D721Med (cell line): Measurements from ENCODE around the gene ITPR2.

Experiments
- DNase-seq: peaks from one replicate; pipeline ENCODE4 v3.0.0; 2011; ENCODE audit warnings: low spot score; ENCODE audit not compliant: insufficient read length
- FAIRE-seq: peaks from 2 replicates; lab custom pipeline; 2011; peaks lifted over from hg19 to GRCh38; lab: Jason Lieb, UNC
- TF ChIP-seq, protein P1 (sequence below): IDR thresholded peaks from 2 replicates; pipeline ENCODE4 v1.5.1; 2012; ENCODE audit warnings: mild to moderate bottlenecking, control low read depth; ENCODE audit not compliant: insufficient read depth; ENCODE audit errors: missing control alignments

The ITPR2 gene

DNA sequence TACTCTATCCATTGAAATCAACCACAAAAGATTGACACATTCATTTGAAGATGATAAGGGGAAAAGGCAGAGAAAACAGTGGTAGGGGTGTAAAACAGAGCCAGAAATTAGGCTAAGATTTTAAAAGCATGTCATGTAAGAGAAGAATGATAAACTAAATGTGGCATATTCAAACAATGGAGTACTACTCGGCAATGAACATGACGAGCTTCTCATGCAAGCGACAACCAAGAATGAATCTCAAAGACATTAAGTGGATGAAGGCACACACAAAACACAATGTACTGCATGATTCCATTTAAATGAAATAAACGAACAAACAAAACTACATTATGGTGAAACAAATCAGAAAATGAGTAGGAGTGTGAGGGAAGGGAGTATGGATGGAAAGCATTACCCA, 134.8 kb downstream of the ITPR2 start:
- TF ChIP-seq, protein P1, sequence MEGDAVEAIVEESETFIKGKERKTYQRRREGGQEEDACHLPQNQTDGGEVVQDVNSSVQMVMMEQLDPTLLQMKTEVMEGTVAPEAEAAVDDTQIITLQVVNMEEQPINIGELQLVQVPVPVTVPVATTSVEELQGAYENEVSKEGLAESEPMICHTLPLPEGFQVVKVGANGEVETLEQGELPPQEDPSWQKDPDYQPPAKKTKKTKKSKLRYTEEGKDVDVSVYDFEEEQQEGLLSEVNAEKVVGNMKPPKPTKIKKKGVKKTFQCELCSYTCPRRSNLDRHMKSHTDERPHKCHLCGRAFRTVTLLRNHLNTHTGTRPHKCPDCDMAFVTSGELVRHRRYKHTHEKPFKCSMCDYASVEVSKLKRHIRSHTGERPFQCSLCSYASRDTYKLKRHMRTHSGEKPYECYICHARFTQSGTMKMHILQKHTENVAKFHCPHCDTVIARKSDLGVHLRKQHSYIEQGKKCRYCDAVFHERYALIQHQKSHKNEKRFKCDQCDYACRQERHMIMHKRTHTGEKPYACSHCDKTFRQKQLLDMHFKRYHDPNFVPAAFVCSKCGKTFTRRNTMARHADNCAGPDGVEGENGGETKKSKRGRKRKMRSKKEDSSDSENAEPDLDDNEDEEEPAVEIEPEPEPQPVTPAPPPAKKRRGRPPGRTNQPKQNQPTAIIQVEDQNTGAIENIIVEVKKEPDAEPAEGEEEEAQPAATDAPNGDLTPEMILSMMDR = no peak
- DNase-seq (no peak), FAIRE-seq (no peak)

DNA sequence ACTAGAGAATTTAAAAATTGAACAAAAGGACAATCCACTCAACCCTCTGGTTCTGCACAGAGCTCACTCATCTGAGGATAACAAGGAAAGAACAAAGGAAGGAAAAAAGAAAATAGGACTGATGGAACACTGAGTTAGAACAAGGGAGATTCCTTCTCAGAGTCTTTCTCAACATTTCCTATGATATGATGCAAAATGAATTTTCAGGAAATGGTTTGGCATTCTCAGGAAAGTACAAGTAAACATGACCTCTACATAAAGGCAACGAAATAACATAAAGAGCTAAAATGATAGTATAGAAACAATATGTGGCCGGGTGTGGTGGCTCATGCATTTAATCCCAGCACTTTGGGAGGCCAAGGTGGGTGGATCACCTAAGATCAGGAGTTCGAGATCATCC, 135.8 kb downstream of the ITPR2 start:
- FAIRE-seq (no peak), DNase-seq (no peak)
- TF ChIP-seq, protein P1 = no peak

DNA sequence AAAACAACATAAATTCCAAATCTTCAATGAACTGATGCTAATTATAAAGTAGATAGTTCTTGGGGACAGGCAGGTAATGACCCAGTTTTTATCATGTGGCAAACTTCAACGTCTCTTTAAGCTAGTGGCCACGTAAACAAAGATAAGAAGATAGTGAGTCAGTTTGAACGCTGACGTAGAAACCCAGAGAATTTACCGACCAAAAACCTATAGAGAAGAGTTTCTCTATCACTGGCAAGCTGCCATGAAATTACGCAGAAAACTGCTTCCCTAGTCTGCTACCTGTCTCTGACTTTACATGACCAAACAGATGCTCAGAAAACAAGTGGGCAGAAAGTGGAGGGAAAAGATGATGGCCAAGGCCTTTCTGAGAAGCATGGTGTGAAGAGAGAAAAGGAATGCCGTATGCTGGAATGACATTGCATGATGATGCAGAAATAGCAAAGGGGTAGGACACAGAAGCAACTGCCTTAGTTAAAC, 136.3 kb downstream of the ITPR2 start:
- TF ChIP-seq, protein P1 = no peak
- FAIRE-seq (no peak), DNase-seq (no peak)

DNA sequence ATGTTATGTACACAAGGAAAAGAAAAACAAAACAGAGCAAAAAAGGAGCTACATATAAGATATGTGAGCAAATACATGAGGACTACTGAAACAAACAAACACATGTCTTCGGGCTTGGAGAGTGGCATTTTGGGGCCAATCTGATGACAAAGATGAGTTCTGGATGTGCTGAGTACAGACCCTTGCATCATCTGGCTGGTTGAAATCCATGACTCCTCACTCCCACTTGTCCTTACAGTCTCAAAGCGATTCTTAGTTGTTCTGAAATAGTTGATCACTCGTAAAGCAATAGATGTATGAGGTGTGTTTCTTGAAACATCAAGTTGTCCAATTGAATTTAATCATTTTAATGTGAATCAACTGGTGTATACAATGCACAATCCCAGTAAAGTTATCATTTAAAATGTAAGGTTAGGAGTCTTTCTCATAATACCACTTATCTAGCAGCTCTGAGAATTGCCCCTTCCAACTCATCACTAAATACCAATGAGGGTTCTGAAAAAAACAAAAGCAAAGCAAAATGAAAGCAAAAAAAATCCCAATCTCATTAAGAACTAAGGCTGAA, 136.9 kb downstream of the ITPR2 start:
- DNase-seq = no peak
- TF ChIP-seq, protein P1 = no peak
- FAIRE-seq = no peak

DNA sequence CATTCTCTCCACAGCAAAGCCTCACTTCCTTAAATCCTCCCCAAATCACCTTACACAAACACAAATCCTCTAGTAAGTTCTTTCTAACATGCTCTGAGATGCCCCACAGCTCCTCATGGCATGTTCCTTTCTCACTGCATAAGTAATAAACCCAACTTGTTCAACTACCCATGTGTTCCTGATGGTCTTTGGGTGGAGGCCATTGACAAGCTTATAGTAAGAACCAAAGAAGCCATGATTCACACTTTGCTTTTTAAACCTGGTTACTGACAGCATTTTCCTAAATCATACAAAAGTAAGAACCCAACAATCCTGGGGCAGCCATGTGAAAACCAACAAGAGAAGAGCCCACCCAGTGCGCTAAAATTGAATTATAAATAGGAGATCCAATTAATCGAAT, 138.6 kb downstream of the ITPR2 start:
- FAIRE-seq = no peak
- DNase-seq = no peak
- TF ChIP-seq, protein P1 = no peak

DNA sequence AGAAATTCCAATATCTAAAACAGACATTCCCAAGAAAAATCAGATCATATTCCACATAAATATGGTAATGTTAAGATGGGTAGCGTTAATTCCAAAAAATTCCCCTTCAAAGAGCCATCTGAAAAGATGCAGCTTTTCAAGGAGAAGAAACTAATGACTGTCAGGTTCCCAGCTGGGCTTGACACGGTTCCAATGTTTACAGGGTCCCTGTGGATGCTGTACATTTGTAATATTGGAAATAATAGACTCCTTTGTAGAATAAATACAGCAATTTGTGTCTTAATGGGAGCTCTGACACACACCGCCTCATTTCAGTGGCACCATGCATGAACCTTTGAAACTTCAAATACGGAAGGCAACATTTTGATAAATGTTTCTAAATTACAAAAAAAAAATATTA, 140.6 kb downstream of the ITPR2 start:
- no peak for FAIRE-seq
- TF ChIP-seq, protein P1 = no peak

DNA sequence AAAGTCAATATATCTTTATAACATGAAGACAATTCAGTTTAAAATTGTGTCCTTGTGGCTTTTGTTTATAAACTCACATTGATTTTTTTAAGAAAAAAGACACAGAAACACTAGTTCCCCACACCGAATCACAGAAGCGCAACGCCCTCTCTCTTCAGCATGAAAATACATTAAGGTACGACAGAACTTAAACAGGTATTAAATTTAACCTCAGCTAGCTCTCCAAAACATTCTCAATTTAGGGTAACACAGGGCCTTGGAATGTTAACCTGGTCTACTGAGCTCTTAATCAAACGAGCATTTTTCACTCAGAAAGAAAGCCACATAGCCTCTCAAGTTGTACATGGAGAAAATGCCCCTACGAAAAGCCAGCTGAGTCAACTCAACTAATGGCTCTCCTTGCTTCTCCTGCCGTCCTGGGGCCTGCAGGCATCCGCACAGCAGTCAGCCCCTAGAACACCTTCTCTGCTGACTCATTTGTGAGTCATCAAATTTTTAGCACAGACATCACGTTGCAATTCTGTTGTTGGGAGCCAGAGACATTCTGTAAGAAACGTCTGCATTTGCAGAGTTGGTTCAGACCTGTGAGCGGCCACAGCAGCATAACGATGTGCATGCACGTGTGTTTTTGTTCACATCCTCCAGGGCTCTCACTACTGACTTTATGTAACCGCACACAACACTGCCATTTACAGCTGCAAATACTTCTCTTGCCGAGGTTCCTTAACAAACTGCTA, 141.6 kb downstream of the ITPR2 start:
- TF ChIP-seq, protein P1 = no peak
- FAIRE-seq (no peak), DNase-seq (no peak)

More for the DNA sequence above, 140.6 kb downstream of the ITPR2 start:
- no peak for DNase-seq
